MM.1S (cell line): ENCODE results near the gene TWF1.

Experiments
- EZH2 ChIP-seq: fragments of 300-600 bp; sonication (generic); optimal IDR thresholded peaks from 2 replicates; pipeline ENCODE3; 2017; ENCODE audit warnings: low read depth, mild to moderate bottlenecking, antibody characterized with exemption, low read length, mixed read lengths
- EZH2phosphoT487 ChIP-seq: fragments of 300-600 bp; sonication (generic); IDR thresholded peaks from 2 replicates; pipeline ENCODE4 v1.6.1; 2018; ENCODE audit warnings: antibody characterized with exemption, low read length
- TF ChIP-seq, protein P1 (sequence below): fragments of 300-600 bp; sonication (generic); IDR thresholded peaks from 2 replicates; pipeline ENCODE4 v1.5.1; 2016; ENCODE audit warnings: antibody characterized with exemption, low read length, mixed read lengths

- TF ChIP-seq, protein P1, sequence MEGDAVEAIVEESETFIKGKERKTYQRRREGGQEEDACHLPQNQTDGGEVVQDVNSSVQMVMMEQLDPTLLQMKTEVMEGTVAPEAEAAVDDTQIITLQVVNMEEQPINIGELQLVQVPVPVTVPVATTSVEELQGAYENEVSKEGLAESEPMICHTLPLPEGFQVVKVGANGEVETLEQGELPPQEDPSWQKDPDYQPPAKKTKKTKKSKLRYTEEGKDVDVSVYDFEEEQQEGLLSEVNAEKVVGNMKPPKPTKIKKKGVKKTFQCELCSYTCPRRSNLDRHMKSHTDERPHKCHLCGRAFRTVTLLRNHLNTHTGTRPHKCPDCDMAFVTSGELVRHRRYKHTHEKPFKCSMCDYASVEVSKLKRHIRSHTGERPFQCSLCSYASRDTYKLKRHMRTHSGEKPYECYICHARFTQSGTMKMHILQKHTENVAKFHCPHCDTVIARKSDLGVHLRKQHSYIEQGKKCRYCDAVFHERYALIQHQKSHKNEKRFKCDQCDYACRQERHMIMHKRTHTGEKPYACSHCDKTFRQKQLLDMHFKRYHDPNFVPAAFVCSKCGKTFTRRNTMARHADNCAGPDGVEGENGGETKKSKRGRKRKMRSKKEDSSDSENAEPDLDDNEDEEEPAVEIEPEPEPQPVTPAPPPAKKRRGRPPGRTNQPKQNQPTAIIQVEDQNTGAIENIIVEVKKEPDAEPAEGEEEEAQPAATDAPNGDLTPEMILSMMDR = no peak
- no peak for TF ChIP-seq EZH2phosphoT487
- no peak for TF ChIP-seq EZH2
Observed at GRCh38 chr12:43827093-43827492, 21.0 kb upstream of the TWF1 start.
